Measurements from ENCODE around the gene BTBD2. TPM values are rescaled to one million over a fixed set of nuclear protein-coding genes. Genes with fewer than 3 reads are reported as not detected.

The BTBD2 gene
- polyA plus RNA-seq, 1 donor from 2014 or later = 46.1 TPM

GRCh38 chr19:1980091-1980808 lies 35.3 kb downstream of the BTBD2 start:
- Histone ChIP-seq H3K36me3 (ENCODE audit: insufficient read depth, low read length) (no peaks in the 10 kb centered on the region), H4K20me1 (ENCODE audit: insufficient read depth) (no peaks in the 10 kb centered on the region), H3K4me3 (ENCODE audit: low read length) (no peak overlapping the region), H3K9ac (ENCODE audit: low read length) (no peak overlapping the region), H3K9me2 (ENCODE audit: insufficient read depth, low read length) (no peaks in the 10 kb centered on the region), H3K27ac (ENCODE audit: low read length) (no peak overlapping the region), H2AFZ (ENCODE audit: low read depth, low read length) (no peak overlapping the region), H3K79me2 (replicated peaks; ENCODE audit: insufficient read depth, low read length) (no peaks in the 10 kb centered on the region), H3K4me2 (ENCODE audit: low read length) (no peak overlapping the region), H3K27me3 (ENCODE audit: insufficient read depth, low read depth, low read length) (no peaks in the 10 kb centered on the region), H3F3A (ENCODE audit: insufficient read depth, low read length, poor library complexity, severe bottlenecking) (no peaks in the 10 kb centered on the region), H3K9me3 (ENCODE audit: low read length) (no peaks in the 10 kb centered on the region)
- TF ChIP-seq TAF1 (IDR thresholded peaks at IDR 0.05; ENCODE audit: low read depth) (no peak), SMC3 (conservative IDR thresholded peaks at IDR 0.05; ENCODE audit: poor library complexity) (no peak), POLR2AphosphoS5 (IDR thresholded peaks at IDR 0.05) (no peak), MXI1 (conservative IDR thresholded peaks at IDR 0.05; ENCODE audit: poor library complexity, severe bottlenecking) (no peak), CTCF (IDR thresholded peaks at IDR 0.05; ENCODE audit: poor library complexity, severe bottlenecking) (no peak), RAD21 (conservative IDR thresholded peaks at IDR 0.05) (no peak), REST (IDR thresholded peaks at IDR 0.05; ENCODE audit: borderline replicate concordance) (no peak), EZH2 (IDR thresholded peaks at IDR 0.05; ENCODE audit: borderline replicate concordance, insufficient read depth, low read length, poor library complexity, severe bottlenecking) (no peak), EP300 (conservative IDR thresholded peaks at IDR 0.05; ENCODE audit: poor library complexity, severe bottlenecking) (no peak)

GRCh38 chr19:1979642-1980041 lies 35.9 kb downstream of the BTBD2 start:
- H2AFZ ChIP-seq (ENCODE audit: low read depth, low read length) = no peak overlapping the region
- no peak overlapping the region for H3K27ac ChIP-seq (ENCODE audit: low read length)
- H3K9me2 ChIP-seq (ENCODE audit: insufficient read depth, low read length) = no peaks in the 10 kb centered on the region
- no peaks in the 10 kb centered on the region for H3K36me3 ChIP-seq (ENCODE audit: insufficient read depth, low read length)
- H3K9me3 ChIP-seq (ENCODE audit: low read length) = no peaks in the 10 kb centered on the region
- H3K27me3 ChIP-seq (ENCODE audit: insufficient read depth, low read depth, low read length) = no peaks in the 10 kb centered on the region
- TF ChIP-seq CTCF (IDR thresholded peaks at IDR 0.05; ENCODE audit: poor library complexity, severe bottlenecking) (no peak), REST (IDR thresholded peaks at IDR 0.05; ENCODE audit: borderline replicate concordance) (no peak), POLR2AphosphoS5 (IDR thresholded peaks at IDR 0.05) (no peak), TAF1 (IDR thresholded peaks at IDR 0.05; ENCODE audit: low read depth) (no peak), RAD21 (conservative IDR thresholded peaks at IDR 0.05) (no peak), EZH2 (IDR thresholded peaks at IDR 0.05; ENCODE audit: borderline replicate concordance, insufficient read depth, low read length, poor library complexity, severe bottlenecking) (no peak), MXI1 (conservative IDR thresholded peaks at IDR 0.05; ENCODE audit: poor library complexity, severe bottlenecking) (no peak), EP300 (conservative IDR thresholded peaks at IDR 0.05; ENCODE audit: poor library complexity, severe bottlenecking) (no peak), SMC3 (conservative IDR thresholded peaks at IDR 0.05; ENCODE audit: poor library complexity) (no peak)
- no peaks in the 10 kb centered on the region for H3K79me2 ChIP-seq (replicated peaks; ENCODE audit: insufficient read depth, low read length)
- no peaks in the 10 kb centered on the region for H3F3A ChIP-seq (ENCODE audit: insufficient read depth, low read length, poor library complexity, severe bottlenecking)
- no peaks in the 10 kb centered on the region for H4K20me1 ChIP-seq (ENCODE audit: insufficient read depth)
- no peak overlapping the region for H3K4me2 ChIP-seq (ENCODE audit: low read length)
- H3K4me3 ChIP-seq (ENCODE audit: low read length) = no peak overlapping the region
- no peak overlapping the region for H3K9ac ChIP-seq (ENCODE audit: low read length)

Data from neural cell (in vitro differentiated cells).